ENCODE data around the gene MRM2.

MRM2 gene

DNA sequence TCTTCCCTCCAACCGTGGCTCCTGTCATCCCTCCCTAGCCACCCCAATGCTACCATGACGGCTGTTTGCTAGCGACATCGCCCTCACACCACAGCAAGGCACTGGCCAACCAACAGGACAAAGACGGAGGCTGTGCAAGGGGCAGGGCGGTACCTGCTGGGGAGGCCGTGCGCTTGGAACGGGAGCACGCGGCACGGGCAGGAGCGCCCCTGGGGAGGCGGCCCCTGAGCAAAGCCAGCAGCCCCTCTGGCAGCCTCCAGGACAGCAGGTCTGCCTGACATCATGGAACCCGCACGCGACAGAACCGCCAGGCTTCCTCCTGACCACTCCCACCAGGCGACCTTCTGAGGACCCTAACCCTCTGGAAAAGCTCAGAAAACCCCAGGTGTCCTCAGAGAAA, 22.0 kb downstream of the MRM2 start:
- DNase-seq: no peak

DNA sequence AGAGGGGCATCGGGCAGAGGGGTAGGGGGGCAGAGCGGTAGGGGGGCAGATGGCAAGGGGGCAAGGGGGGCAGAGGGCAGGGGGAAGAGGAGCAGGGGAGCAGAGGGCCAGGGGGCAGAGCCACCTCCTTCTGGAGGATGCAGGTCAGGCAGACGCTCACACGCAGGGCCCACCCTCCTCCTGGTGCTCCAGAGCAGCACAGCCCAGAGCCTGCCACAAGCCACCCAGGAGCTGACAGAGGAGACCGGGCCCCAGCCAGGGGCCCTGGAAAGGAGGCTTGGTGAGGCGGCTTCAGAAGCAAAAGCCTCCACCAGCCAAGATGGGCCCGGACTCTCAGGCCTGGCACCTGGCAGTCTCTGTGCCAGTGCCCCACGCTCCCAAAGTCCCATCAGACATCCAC, 22.4 kb downstream of the MRM2 start:
- no peak for DNase-seq

DNA sequence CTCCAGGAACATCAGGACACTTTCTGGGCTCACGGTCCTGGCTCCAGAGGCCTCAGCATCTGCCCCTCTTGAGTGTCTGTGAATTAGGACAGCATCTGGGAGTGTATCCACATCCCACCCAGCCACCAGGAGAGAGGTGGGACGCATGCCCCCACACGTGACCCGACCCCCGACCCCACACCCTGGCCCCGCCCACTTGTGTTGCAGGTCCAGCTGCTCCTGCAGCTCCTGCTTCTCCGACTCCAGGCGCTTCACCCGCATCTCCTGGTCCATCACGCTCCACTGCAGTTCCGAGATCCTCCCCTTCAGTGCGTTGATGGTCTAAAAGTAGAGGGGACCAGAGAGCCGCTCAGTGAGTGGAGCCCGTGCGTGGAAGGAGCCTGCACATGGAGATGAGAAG, 22.9 kb downstream of the MRM2 start:
- DNase-seq: no peak

DNA sequence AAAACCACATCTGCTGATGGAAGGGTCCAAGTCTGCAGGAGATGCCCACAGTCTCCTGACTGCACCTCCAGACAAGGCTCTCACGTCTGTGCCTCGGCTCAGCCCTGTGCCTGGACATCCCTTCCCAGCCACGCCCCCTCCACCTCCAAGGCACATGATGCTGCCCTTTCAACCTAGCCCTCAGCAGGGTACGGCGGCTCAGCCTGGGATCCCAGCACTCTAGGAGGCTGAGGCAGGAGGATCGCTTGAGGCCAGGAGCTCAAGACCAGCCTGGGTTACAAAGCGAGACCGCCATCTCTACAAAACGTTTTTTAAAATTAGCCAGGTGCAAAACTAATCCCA, 23.6 kb downstream of the MRM2 start:
- DNase-seq: no peak

DNA sequence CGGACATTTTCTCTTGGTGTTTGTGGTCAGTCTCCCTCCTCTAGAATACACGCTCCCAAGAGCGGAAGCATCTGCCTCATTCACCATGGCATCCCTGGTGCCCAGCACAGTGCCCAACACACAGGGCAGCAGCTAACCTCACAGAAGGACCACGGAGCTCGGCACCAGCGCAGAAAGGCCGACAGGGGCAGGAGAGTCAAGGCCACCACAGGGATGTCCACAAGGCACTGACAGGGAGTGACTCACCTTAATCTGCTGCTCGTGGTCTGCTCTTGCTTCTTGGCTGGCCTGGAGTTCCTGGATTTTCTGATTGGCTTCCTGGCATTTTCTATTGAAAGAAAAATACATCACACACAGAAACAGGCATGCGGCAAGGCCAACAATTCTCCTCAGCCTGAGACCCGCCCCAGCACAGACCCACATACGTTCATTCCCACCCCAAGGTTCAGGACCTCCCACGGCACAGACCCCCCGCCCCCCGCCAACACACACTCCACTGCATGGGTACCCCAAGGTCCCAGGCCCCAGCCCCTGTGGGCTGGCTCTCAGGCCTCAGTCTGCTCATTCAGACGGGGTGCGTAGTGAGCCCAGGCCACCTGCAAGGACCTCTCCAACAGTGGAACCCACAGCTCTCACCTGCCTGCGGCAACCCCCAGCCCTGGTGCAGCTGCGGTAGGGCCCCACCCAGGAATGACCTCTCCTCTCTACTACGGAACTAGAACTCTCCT, 24.1 kb downstream of the MRM2 start:
- DNase-seq: no peak

DNA sequence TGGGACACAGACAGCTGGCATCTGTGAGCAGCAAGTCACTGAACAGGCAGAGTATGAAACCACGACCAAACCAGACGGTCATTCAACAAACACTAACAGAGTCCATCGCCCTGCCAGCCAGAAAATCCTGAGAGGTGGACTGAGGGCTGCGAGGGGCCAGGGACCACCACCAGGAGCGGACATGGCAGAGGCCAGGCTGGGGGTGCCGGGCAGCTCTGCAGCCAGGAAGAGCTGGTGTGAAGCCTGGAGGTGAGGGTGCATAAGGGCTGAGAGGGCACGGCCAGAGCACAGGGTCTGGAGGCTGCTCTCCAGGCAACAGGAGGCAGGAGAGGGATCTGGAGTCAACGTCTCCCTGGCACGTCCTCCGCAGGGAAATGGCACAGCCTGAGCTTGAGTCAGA, 24.8 kb downstream of the MRM2 start:
- DNase-seq: no peak

DNA sequence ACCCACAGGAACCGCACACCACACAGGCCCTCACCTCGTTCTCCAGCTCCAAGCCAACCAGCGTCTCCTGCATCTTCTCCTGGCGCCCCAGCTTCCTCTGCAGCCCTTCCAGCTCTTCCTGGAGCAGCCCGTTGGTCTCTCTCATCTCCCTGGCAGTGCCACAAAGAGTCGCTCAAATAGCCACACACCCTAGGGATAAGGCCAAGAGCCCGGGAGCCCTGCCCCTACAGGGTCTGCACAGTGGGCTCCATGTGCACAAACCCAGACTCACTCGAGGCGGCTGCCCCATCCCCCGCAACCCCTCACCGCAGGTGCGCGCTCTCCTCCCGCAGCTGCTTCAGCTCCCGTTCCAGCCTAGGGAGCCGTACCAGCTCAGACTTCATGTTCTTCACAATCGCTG, 26.2 kb downstream of the MRM2 start:
- DNase-seq: no peak

DNA sequence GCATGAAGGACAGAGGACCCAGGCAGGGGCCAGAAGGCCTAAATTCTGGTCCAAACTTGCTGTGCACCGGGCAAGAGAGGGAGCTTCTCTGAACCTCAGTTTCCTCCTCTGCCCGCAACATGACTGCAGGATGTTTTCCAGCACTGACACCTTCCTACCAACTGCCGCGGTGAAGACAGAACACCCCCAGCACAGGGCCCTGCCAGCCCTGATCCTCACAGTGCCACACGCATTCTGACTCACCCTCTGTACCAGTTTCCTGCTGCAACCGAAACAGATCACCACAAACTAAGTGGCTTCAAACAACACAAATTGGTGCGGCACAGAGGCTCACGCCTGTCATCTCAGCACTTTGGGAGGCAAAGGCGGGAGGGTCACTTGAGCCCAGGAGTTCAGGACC, 27.4 kb downstream of the MRM2 start:
- peak in 1 of 2 donors; percentile 17 for DNase-seq

DNA sequence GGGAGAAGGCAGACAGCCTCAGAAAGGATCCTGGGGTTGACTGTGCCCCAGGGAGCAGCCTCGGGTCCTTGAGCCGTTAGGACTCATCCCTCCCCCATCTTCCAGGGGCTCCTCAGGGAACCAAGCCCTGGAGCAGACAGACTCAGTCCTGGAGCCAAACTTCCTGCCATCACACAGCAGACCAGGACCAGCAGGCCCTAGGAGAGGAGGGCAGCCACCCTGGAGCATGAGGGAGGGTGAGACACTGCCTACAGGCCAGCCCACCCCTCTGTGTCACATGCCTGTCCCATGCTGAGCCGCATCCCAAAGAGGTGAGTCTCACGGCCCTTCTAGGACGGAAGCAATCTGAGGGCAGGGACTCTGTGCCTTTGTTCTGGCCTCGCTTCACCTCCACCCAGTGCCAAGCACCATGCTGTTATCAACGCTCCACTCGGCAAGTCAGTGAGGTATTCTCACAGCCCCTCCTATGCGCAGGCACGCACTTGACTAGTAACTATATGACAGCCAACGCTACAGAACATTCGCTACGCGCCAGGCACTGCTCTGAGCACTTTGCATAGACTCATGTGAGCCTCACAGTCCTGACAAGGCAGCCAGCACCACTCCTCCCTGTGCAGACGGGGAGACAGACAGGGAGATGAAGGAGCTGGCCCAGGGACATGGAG, 28.3 kb downstream of the MRM2 start:
- DNase-seq: no peak

DNA sequence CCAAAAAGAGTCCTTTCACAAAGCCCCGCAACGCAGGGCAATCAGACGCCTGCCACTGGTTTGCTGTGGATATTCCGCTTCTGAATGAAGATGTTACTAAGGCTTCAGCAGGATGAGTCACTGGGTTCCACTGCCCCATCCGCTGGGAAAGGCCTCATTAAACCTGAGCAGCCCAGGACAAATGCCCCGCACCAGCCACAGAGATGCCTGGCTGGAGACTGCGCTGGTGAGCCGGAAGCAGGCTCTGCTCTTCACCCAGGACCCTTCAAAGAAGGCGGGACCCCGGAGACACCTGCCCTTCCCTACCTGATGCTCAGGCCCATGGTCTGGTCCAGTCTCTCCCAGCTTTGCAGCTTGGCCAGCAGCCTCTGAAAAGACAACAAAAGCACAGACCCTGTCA, 29.1 kb downstream of the MRM2 start:
- DNase-seq: no peak

DNA sequence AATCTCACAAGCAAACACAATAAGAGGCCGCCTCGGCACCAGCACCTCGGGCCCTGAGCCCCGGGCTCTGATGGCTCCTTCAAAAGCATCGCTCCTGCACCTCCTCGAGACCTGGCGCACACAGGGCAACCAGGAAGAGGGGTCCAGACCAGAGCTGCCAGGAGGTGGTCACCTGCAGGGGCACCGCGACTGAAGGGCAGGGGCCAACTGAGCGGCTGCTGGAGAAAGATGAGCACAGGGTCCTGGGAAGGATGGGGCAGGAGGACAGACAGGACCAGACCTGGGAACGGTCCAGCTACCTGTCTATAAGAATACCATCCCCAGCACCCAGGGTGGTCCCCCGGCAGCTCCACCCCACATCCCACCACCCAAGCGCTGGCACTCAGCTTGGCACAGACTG, 30.1 kb downstream of the MRM2 start:
- DNase-seq: no peak

DNA sequence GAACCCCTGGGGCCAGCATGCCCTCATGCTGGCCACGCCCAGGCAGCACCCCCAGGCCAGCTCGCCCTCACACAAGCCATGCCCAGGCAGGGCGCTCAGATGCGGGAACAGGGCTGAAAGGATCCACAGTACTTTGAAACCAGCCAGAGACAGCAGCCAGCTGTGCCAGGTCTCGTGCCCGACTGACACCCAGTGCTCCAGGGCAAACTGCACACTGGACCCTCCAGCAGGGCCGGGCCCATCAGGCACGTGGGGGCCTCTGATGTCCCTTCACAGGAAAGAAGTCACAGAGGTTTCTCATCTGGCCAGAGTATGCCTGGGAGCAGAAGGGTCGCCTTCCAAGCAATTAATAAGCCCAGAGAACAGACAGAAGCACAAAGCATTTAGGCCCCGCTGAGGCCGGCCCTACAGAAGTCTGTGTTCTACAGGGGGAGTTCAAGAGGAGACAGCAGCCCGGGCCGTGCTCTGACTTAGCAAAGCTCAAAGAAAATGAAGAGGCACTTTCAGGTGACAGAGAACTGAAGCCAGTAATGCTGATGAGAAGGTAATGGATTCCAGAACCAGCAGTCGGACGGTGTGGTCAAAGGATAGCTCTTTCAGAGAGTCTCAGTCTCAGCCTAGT, 30.6 kb downstream of the MRM2 start:
- no peak for DNase-seq

DNA sequence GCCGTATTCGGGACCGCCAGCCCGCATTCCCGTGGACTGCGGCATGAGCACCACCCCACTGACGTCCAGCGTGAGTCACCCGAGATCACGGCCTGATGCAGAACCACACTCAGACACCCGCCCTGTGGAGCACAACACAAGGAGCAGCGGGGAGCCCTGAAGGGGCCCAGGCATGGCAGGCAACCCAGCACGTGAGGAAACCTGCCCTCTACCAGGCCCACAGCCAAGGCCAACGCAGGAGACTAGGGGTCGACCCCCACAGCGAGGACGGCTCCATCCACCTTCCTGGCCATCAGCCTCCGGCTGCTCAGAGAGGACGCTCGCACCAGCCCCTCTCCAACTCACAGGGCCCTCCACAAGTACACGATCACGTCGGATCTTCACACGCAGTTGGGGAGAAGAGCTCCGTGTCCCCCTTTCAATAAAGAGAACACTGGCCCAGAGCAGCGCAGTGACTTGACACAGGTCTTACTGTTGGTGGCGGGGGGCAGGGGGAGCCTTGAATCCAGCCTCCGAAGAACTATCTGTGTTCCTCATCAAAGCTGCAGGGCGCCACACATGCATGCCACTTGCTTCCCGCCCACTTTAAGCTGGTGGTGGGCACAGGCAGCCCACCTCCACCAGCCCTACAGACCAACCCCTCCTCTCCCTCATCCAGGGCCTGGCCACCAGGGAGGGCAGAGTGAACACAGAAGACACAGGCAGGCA, 31.3 kb downstream of the MRM2 start:
- no peak for DNase-seq

DNA sequence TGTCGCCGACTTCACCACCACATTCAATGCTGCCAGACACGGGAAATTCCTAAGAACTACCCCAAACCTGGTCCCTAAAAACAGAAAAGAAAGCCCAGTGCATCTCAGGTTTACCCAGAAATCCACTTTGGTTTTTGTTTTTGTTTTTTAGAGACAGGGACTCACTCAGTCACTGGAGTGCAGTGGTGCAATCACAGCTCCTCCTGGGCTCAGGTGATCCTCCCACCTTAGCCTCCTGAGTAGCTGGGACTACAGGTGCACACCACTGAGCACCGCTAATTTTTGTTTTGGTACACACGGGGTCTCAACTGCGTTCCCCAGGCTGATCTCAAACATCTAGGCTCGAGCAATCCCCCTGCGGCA, 32.1 kb downstream of the MRM2 start:
- no peak for DNase-seq

DNA sequence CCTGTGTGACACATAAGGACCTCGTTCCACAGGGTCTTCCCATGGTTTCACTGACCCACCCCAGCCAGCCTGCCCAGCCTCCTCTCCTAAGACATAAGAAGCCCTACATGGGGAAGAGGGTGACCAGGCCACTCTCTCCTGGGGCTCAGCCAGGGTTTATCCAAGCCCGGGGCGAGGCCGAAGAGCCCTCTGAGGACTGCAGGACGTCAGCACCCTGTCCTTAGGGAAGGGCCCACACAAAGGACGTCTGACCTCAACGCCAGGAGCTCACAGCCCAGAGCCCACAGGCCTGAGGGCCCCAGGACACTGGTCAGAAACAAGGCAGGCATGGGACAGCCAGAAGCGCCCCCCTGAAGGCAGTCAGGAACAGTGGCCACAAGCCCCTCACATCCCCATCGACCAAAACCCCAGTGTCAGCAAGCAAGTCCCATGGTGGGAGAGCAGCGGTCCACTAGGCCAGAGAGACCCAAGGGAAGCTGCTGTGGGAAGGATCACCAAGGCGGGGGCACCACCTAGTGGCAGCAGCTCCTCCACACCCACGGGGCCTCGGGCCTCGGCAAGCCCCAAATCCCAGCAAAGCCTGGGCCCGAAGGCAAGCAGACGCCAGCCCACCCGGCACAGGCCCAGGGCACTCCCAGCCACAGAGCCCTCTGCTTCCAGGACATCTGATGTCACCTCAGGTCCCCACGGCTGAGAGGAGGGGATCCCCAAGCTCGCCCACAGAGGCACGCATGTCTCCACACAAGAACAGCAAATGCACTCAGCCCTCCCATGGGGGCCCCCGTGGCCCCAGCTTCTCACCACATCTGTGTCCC, 32.7 kb downstream of the MRM2 start:
- peak; percentile 37 to 52 for DNase-seq

DNA sequence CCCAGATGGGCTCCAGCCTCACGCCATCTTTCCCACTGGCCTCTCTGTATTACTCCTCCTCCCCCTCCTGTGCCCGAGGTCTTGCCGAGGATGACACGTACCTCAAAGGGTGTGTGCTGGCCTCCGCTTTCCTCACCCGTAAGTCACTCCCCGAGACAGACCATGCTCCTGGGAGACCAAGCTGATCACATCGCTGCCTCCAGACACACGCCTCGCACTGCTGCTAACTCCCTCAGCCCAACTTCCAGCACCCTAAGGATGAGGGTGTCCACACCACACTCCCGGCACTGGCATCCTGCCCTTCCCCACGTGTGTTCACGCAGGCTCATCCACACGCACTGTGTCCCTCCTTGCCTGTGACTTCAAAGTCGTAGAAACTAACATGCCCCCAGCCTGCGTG, 33.3 kb downstream of the MRM2 start:
- DNase-seq: no peak

DNA sequence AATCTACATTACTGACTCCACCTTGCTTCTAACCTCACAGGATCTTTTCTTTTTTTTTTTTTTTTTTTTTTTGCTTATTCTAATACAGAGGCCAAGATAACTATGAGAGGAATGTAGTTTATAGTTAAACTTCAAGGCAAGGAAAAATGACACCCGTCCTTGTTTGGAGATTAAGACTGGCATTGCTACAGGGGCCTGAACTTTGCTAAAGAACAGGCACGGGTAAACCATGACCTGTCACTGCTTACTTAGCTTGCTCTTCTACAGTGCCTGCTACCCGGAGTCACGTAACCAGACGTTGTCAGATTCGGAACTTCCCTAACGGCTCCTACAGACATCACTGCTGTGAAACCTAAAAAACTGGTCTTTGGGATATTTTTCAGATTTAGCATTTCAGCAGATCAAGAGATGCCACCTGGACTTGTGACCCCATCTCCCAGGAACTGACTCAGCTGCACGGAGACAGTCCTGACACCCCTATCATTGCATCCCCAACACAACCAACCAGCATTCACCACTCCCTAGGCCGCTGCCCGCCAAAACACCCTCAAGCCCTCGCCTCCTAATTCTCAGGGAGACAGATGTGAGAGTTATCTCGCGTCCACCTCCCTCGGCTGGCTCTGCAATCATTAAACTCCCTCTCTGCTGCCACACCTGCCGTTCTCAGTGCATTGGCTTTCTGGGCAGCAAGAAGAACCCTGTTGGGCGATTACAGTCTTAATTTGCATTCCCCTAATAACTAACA, 36.8 kb downstream of the MRM2 start:
- no peak for DNase-seq

DNA sequence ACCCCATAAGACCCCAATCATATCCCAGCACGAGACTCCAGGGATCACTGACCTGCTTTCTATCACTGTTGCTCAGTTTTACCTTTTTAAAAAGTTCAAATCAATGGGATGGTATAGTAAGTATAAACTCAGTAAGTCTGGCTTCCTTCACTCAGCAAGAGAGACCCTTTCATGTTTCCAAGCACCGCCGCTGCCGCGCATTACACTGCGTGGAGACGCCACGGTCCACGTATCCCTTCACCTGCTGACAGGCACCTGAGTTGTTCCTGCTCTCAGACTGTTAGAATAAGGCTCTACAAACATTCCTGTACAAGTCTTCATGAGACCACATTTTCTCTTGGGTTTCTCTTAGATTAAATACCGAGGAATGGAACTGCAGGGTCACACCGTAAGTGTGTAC, 37.6 kb downstream of the MRM2 start:
- DNase-seq: no peak

DNA sequence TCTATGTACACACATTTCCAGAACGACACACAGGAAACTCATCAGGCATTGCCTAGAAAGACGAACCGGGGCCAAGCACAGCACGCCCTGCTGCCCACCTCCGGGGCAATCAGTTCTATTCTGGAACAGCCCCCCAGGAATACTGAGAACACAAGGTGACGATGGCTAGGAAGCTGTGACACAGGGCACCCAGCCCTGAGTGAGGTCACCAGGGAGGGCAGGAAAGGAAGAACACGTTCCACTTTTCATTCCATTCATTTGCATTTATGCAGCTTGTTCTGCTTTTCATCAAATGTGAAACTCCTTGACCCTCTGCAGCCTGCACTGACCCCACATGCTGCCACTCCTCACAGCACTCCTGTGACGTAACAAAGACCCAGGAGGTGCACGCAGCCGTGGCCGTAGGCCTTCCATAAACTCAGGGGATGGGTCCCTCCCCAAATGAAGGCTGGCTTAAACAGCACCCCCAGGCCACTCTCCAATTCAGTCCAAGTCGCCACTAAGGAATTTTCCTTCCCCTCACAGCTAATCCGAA, 38.2 kb downstream of the MRM2 start:
- no peak for DNase-seq

DNA sequence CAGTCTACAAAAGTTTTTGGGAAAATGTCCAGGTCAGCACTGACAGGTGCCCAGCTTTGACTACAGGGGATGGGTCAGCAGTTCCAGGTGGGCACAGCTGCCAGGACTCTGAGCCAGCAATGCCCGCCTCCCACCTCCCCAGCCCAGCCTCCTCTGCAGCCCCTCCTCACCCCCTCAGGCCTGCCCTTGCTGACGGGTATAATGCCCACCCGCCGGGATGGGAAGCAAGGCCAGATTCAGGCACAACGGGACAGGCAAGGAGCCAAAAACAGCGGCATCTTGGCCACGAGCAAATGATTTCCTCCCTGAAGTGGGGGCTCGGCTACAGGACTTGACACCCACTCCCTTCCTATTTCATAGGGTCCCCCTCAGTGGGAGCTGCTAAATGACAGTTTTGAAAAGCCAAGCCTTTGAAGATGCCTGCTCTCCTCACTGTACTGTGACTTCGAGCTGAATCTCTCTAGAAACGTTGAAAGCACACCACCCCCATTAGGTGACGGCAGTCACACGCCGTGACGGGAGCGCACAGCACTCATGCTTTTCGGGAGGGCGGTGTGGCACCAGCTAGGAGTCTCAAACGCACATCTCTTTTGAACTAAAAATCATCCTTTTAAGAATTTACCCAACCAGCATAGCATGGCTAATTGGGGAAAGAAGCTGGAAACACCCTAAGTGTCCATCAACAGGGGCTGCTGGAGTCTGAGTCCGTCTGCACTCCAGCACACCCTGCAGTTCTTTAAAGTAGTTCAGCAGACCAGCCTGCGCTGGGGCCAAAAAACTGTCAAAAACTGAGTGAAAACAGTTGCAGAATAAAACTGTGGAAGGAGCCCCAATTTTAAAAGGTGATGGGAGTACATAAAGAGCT, 38.9 kb downstream of the MRM2 start:
- DNase-seq: no peak

DNA sequence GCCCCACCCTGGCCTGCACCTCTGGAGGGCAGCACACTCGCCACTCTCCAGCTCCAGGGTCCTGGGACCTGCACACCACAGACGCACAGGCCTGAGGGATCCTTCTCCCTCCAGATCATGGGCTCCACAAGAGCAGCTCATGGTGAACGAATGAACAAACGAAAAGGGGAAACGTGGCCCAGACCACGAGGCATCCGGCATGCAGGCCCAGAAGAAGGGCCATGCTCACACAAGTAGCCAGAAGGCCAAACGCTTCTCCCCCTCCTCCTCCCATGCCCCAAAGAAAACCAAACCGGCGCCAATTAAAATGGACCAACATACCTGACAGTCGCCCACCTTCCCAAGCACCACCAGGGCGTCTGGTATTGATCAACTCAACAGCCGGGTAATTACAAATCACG, 39.6 kb downstream of the MRM2 start:
- DNase-seq: no peak
